ENCODE data around the gene ITPR1.

DNA sequence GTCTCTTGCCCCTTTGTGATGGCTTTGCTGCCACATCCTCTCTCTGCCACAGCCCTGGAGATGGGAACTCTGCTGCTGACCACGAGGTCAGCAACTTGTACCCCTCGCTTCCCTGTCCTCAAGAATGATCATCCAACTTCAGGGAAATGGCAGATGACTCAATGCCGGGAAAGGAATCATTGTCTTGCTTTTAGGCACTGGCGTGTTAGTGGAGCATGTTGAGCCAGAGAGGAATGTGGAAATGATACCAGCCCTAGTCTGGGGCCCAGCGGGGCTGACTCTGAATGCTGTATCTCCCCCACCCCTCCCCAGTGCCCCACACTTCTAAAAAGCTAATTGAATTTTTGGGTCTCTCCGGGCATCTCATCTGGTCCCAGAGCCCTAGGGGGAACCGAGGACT, 301.2 kb downstream of the ITPR1 start:
- TF ChIP-seq, protein P1, sequence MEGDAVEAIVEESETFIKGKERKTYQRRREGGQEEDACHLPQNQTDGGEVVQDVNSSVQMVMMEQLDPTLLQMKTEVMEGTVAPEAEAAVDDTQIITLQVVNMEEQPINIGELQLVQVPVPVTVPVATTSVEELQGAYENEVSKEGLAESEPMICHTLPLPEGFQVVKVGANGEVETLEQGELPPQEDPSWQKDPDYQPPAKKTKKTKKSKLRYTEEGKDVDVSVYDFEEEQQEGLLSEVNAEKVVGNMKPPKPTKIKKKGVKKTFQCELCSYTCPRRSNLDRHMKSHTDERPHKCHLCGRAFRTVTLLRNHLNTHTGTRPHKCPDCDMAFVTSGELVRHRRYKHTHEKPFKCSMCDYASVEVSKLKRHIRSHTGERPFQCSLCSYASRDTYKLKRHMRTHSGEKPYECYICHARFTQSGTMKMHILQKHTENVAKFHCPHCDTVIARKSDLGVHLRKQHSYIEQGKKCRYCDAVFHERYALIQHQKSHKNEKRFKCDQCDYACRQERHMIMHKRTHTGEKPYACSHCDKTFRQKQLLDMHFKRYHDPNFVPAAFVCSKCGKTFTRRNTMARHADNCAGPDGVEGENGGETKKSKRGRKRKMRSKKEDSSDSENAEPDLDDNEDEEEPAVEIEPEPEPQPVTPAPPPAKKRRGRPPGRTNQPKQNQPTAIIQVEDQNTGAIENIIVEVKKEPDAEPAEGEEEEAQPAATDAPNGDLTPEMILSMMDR (conservative IDR thresholded peaks at IDR 0.05) = no peak
- no peak for TF ChIP-seq EZH2 (IDR thresholded peaks at IDR 0.05; ENCODE audit: low read depth)

Data from PC-9 (cell line).